Measurements from ENCODE around the gene RNGTT. TPM values are rescaled to one million over a fixed set of nuclear protein-coding genes. Genes with fewer than 3 reads are reported as not detected.
A peak's percentile ranks its signal among the peaks of the same experiment; 100 is the strongest.

Gene RNGTT
- total RNA-seq: 10 to 100 TPM in 2 of 3 donors, 1 to 10 TPM in 1; 9.1 to 30.3 (median 22.6) TPM

GRCh38 chr6:88963139-88964090 lies at the start of gene RNGTT:
TSS of gene RNGTT (minus strand) at chr6:88963618. CDS start at chr6:88963409, 209 bp downstream.
- peaks cover 0 to 6% of the 10 kb centered on the region in 2 donors for H3K4me1 ChIP-seq
- H3K36me3 ChIP-seq: no peaks in the 10 kb centered on the region
- peak within 1 kb of the TSS; percentile 79 to 83 for H3K27ac ChIP-seq
- TF ChIP-seq POLR2AphosphoS5 (IDR thresholded peaks at IDR 0.05) (peak in 2 of 3 donors; percentile 42 to 67), CTCF (IDR thresholded peaks at IDR 0.05) (no peak)
- no peaks in the 10 kb centered on the region for H3K27me3 ChIP-seq
- intact Hi-C loops (cut with DNase I; ENCODE audit: low total_unique reads): no loop called here
- peak within 1 kb of the TSS; percentile 87 to 98 (median 93) for H3K4me3 ChIP-seq
- DNase-seq (ENCODE audit: low spot score in 2 of 2): peak; percentile 97 to 98
- peaks cover 0 to 12% of the 10 kb centered on the region in 2 donors for H3K9me3 ChIP-seq

- DNase-seq (ENCODE audit: low spot score in 2 of 2): no peak
- intact Hi-C loops (cut with DNase I; ENCODE audit: low total_unique reads): no loop called here
- Histone ChIP-seq H3K27me3 (no peaks in the 10 kb centered on the region), H3K36me3 (no peaks in the 10 kb centered on the region), H3K27ac (no peak overlapping the region), H3K4me3 (no peak overlapping the region), H3K4me1 (no peaks in the 10 kb centered on the region), H3K9me3 (no peaks in the 10 kb centered on the region)
- TF ChIP-seq POLR2AphosphoS5 (IDR thresholded peaks at IDR 0.05) (no peak), CTCF (IDR thresholded peaks at IDR 0.05) (no peak), POLR2A (IDR thresholded peaks at IDR 0.05) (no peak)
These were observed 48.0 kb upstream of the RNGTT start for GRCh38 chr6:89011436-89011835.

GRCh38 chr6:89010825-89011224 lies 47.4 kb upstream of the RNGTT start:
- TF ChIP-seq CTCF (IDR thresholded peaks at IDR 0.05) (no peak), POLR2AphosphoS5 (IDR thresholded peaks at IDR 0.05) (no peak), POLR2A (IDR thresholded peaks at IDR 0.05) (no peak)
- Histone ChIP-seq H3K4me3 (no peak overlapping the region), H3K27me3 (no peaks in the 10 kb centered on the region), H3K9me3 (no peaks in the 10 kb centered on the region), H3K36me3 (no peaks in the 10 kb centered on the region), H3K4me1 (no peaks in the 10 kb centered on the region), H3K27ac (no peak overlapping the region)
- intact Hi-C loops (cut with DNase I; ENCODE audit: low total_unique reads): no loop called here
- DNase-seq (ENCODE audit: low spot score in 2 of 2): no peak

- TF ChIP-seq POLR2AphosphoS5 (IDR thresholded peaks at IDR 0.05): no peak
- no peak for TF ChIP-seq CTCF (IDR thresholded peaks at IDR 0.05)
- TF ChIP-seq POLR2A (IDR thresholded peaks at IDR 0.05): no peak
- Histone ChIP-seq H3K36me3 (no peaks in the 10 kb centered on the region), H3K27me3 (no peaks in the 10 kb centered on the region), H3K4me1 (no peaks in the 10 kb centered on the region), H3K4me3 (no peak overlapping the region), H3K27ac (no peak overlapping the region), H3K9me3 (no peaks in the 10 kb centered on the region)
- intact Hi-C loops (cut with DNase I; ENCODE audit: low total_unique reads): no loop called here
- no peak for DNase-seq (ENCODE audit: low spot score in 2 of 2)
These were observed 46.2 kb upstream of the RNGTT start for GRCh38 chr6:89009624-89010059.

GRCh38 chr6:89008815-89009374 lies 45.5 kb upstream of the RNGTT start:
- Histone ChIP-seq H3K4me1 (no peaks in the 10 kb centered on the region), H3K27ac (peak overlapping the region in 1 of 2 donors; percentile 63), H3K27me3 (no peaks in the 10 kb centered on the region), H3K36me3 (no peaks in the 10 kb centered on the region), H3K9me3 (no peaks in the 10 kb centered on the region), H3K4me3 (no peak overlapping the region)
- TF ChIP-seq POLR2A (IDR thresholded peaks at IDR 0.05) (no peak), POLR2AphosphoS5 (IDR thresholded peaks at IDR 0.05) (no peak), CTCF (IDR thresholded peaks at IDR 0.05) (no peak)
- DNase-seq (ENCODE audit: low spot score in 2 of 2): no peak
- intact Hi-C loops (cut with DNase I; ENCODE audit: low total_unique reads): no loop called here
